NCI-H2107 treated with DMSO at 0.1 percent for 48 hours (cell line): ENCODE data around the gene IARS2.
"Not testable (repeated sequence)": the region's sequence is repeated elsewhere in the genome, so short reads cannot be mapped to it uniquely, and the experiment has no call there.

Experiments
- DNase-seq: peaks from one replicate; lab custom pipeline; 2025; ENCODE audit not compliant: unreplicated experiment; lab: John Stamatoyannopoulos, UW

The IARS2 gene

DNA sequence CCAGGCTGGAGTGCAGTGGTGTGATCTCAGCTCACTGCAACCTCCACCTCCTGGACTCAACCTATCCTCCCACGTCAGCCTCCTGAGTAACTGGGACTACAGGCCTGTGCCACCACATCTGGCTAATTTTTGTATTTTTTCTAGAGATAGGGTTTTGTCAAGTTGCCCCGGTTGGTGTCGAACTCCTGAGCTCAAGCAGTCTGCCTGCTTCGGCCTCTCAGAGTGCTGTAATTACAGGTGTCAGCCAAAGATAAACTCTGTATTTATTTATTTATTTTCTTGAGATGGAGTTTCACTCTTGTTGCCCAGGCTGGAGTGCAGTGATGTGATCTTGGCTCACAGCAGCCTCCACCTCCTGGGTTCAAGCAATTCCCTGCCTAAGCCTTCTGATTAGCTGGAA is 18.7 kb downstream of the IARS2 start:
- not testable (repeated sequence) for DNase-seq

DNA sequence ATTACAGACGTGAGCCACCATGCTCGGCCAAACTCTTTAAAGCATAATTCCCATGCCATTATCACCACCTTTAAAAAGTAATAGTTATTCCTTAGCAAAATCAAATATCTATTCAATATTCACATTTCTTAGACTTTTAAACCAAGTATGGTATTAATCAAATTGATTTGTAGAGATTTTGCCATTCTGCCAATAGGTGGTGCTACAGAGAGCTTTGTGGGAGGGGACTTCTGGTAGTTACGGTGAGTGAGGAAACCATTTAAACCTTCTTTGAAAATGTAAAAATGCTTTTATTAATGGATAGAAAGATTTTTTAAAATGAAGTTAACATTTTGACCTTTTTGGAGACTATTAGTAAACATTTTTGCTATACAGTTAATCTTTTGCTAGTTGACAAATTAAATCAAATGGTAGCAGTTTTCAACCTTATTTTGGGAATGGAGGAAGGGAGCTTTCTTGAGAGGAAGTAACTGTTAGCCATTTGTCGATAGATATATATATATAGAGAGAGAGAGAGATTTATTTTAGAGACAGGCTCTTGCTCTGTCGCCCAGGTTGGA is 19.3 kb downstream of the IARS2 start:
- no peak for DNase-seq

DNA sequence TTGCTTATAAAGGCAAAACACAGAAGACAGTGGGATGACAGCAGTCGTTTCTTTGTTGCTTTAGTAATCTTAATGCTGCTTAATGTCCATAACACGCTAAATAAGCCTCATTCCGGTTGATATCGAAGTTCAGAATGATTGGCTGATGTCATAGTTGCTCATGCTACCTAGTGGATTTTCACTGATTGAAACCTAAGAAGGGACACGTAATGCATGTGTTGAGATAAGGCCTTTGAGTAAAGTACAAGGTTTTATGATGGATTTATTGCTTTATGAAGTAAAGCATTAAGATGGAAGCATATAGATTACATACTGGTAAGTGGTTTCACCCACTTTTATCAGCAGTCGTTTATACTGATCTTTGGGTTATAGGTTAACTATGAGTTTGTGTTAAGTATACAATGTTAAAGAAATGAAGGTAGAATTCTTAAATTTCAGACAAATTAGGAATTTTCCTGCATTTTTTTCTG is 25.1 kb downstream of the IARS2 start:
- DNase-seq: no peak

DNA sequence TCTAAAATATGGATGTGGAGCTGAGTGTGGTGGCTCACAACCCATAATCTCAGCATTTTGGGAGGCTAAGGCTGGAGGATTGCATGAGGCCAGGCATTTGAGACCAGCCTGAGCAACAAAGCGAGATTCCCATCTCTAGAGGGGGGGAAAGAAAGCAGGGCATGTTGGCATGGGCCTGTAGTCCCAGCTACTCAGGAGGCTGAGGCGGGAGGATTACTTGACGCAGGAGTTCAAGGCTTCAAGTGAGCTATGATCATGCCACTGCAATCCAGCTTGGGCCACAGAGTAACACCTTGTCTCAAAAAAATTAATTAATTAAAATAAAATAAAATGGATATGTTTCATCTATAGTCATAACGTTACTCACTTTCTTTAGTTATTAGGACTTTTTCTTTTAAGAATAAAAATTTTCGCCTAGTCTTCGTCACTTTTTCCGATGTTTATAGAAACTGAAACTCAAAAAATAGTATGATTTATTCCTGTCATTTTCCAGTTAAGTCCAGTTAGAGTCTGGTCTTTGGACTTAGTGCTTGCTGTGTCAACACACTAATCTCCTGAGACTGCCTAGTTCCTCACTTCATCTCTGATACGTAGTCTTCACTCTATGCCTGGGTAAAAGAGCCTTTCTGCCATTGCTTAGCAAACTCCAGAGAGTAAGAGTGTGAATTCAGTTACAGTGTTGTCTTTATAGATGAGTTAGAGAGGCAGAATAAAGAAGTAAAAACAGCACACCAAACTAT is 28.0 kb downstream of the IARS2 start:
- no peak for DNase-seq

DNA sequence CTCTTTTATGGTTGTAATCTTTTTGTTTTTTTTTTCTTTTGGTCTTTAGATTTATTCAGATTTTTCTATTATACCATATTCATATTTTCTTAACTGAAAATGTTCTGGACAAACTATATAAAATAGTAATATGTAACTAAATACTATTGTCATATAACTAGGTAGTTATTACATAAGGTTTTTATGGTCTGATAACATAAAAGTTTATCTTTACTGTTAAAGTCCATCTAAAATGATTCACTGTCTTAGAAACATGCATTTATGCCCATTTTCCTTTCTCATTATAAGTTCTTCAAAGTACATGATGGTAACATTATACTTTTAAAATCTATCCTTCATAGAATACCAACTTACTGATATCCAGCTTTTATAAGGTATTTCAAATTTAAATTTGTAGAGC is 29.1 kb downstream of the IARS2 start:
- DNase-seq: no peak

DNA sequence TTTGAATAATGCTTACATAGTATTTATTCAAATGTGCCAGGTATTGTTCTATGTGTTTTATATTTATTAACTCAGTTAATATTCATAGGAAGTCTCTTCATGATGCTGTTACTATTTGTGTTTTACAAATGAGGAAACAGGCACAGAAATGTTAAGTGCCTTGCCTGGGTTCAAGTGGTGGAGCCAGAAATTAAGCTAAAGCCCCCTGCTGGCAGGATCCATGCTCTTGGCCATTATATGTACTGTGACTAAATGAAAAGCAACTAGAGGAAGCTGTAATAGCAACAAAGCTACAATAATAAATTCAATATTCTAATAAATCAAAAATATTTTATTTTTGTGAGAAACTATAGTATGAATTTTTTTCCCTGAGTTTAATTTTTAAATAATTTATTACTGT is 30.0 kb downstream of the IARS2 start:
- DNase-seq: no peak

DNA sequence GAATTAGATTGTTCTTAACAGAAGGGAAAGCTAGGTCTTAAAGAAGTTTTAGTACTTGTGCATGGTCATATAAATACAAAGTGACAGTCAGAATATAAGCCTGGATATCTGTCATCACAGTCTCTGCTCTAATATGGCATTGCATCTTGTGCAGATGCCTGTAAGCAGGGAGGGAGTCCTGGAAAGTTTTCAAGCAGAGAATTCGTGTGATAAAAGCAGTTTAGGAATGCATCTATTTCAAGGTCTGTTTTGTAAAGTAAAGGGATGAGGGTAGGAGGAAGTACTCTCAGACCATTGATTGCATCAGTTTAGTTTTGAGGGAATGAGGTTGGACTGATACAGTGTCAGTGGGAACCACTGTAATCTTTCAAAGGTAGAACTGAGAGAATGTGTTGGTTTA is 30.6 kb downstream of the IARS2 start:
- DNase-seq: no peak

DNA sequence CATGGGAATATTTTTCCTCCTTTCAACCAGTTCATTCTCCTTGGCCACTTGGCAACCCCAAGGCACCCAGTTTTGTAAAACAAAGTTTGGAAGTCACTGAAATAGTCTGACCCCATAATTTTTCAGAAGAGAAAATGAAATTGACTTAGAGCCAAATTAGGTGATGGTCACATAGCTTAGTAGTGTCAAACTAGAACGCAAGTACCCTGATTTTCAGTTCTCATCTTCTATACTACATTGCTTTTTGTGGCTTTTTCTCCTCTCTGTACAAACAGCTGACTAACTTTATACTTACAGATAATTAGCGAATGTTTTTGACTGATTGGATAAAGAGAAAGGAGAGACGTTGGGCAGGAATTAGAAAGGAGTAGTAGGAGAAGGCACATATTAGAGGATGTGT is 33.1 kb downstream of the IARS2 start:
- no peak for DNase-seq

DNA sequence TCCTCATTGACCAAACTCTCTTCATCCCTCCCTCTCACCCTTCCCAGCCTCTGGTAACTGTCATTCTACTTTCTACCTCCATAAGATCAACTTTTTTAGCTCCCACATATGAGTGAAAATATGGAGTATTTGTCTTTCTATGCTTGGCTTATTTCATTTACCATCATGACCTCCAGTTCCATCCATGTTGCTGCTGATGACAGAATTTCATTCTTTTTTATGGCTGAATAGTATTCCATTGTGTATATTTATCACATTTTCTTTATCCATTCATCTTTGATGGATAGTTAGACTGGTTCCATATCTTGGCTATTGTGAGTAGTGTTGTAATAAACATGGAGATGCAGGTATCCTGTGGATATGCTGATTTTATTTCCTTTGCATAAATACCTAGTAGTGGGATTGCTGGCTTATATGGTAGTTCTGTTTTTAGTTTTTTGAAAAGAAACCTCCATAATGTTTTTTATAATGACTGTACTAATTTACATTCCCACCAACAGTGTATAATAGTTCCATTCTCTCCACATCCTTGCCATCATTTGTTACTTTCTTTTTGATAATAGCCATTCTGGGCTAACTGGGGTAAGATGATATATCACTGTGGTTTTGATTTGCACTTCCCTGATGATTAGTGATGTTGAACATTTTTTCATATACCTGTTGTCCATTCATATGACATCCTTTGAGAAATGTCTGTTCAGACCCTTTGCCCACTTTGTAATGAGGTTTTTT is 35.7 kb downstream of the IARS2 start:
- no peak for DNase-seq

DNA sequence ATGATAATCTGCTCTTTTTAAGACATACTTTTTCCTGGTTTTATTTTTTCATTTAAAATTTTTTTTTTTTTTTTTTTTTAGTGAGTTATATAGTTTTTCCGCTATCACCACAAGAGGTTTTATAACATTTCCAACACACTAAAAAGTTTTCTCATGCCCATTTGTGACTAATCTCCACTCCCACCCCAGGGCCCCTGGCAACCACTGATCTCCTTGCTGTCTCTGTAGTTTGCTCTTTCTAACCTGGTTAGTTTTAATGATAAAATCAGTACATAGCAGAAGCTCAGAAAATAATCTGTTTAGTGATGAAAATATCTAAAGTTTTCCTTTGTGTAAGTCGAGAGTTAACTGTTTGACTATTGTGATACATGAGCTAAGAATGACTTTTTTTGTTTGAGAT is 41.8 kb downstream of the IARS2 start:
- DNase-seq: no peak

DNA sequence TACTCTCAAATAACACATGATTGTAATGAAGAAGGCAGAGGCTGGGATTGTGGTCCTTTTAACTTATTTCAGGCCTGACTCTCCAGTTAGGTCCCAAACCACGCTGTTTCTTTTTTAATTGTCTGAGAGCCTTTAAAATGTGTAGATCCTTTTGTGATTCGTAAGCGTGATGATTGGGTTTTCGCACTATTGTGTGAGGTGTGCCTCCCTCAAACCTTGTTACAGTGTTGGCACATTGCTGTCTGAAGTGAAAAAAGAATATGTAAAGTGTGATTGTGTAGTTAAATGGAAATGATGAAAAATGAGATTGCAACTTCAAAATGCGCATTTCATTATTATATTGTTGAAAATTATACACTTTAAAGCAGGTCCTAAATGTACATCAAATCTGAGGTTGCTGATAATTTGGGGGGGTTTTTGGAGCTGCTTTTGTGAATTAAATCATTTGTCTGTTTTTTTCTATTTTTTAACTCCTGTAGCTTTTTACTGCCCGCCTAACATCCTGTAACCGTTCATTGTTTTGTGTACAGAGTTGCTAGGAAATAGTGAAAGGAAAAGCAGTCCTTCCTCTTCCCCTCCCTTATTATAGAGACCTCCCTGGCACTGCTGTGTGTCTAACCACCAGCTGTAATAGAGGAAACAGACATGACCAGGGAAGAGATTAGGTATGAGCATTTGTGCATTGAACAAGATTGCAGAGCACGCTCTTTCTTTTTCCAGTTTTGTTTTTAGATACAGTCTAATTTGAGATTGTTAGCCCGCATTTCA is 43.3 kb downstream of the IARS2 start:
- DNase-seq: no peak

DNA sequence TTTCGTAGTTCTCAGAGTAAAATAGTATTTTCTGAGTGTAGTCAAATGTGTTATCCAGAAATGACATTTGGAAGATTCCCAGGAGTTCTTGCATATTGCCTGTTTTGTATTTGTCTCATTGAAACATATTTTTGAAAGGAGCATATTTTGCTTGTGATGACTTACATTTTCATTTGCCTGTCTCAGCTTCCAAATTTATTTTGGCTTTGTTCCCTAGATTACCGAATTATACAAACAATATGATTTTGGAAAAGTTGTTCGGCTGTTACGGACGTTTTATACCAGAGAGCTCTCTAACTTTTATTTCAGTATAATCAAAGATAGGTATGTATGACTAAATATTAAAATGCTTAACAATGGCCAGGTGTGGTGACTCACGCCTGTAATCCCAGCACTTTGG is 46.0 kb downstream of the IARS2 start:
- no peak for DNase-seq

DNA sequence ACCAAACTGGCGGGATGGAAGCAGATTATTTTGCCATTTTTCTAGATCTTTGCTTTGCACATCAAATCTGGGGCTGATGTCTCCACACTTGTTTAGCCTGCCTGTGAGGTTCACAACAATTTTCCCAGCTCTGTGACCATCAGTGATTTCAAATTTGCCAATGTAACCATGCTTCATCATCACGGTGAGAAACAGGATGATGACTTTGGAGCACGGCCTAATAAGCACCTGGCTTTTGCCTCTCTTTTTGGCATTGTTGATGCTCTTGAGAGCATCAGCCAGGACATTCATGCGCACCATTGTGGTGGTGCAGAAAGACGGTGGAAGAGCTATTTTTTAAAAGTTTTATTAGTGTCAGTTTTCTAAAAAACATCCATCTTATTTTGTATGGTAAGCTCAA is 50.1 kb downstream of the IARS2 start:
- DNase-seq: no peak

DNA sequence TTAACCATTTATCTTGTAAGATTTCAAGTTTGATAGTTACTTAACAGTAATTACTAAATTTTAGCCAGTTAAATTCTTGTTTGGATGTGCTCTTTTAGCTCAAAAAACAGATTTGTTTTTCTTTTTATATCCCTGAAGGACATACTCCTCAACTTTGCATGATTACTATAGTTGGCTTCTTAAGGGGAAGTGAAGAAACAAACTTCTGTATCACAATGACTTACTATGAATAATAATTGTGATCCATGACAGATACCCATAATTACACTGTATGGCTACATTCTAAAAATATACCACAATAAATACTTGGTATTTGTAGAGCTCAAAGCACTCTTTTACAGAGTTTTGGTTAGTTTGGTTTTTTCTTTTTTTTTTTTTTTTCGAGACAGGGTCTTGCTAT is 55.8 kb downstream of the IARS2 start:
- DNase-seq: no peak

DNA sequence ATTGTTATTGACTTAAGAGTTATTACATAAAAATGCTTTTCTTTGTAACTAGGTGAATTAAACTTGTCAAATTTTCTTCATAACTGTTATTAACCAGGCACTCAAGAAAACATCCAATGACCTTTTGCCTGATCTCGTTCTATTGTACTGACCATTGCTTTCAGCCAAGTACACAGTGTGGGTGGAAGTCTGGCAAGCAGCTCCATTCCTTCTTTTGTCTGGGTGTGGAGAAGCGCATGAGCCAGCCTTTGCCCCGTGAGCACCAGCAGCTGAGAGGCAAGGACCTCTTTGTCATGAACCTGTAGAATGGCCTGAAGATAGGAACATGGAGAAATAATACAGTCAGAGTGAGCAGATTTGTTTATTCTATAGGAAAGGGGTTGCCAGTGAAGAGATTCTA is 57.5 kb downstream of the IARS2 start:
- no peak for DNase-seq

DNA sequence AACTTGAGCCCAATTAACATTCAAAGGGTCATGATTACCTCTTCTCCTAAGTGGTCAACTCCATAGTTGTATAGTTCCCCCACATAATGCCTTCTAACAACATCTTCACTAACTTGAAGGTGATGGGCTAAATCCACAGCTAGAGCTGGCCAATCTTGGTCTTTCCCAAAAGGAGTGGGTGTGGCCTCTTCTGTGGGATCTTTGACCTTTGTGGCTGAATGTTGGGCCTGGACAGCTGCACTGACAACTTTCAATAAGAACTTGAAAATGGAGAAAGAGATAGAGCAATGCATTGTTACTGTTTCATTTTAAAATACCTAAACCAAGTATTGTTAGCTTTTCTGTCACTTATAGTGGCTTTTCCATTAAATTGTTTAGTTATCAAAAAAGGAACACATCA is 59.2 kb downstream of the IARS2 start:
- DNase-seq: no peak

DNA sequence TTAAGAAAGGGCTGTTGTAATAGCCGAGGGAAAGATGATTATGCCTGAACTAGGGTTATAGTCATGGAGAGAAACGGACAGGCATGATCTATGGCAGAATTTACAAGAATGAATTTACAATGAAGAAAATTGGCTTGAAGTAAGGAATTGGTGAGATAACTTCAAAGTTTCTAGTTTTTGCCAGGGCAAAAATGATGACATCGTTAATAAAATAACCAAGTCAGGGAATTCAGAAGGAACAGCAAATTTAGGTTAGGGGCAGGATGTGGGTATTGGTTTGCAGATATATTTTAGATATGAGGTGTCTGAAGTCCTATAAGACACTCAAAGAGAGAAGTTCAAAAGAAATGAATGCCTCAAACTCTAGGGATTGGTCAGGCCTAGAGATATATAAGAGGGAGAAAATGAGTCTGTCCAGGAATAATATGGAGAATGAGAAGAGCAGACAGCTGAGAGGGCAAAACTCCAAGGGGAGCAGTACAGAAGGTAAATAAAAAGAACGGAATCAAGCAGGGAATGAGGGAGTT is 62.8 kb downstream of the IARS2 start:
- no peak for DNase-seq

DNA sequence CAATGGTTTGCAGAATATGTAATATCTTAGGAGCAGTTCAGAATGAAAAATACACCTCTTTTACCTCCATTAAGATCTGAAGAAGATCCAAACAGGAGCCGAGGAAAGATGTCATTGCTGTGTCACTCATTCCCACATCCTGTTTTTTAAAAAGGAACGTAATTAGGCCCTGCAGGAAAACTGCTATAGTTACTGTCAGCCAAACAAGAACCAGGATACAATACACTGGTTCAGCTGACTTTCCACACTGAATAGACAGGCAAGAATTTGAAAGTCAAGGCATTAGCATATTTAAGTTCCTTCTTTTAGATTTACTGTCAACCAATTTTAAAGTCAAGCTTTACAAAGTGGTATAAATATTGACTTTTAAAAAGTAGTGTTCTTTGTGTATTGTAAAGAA is 63.8 kb downstream of the IARS2 start:
- no peak for DNase-seq

DNA sequence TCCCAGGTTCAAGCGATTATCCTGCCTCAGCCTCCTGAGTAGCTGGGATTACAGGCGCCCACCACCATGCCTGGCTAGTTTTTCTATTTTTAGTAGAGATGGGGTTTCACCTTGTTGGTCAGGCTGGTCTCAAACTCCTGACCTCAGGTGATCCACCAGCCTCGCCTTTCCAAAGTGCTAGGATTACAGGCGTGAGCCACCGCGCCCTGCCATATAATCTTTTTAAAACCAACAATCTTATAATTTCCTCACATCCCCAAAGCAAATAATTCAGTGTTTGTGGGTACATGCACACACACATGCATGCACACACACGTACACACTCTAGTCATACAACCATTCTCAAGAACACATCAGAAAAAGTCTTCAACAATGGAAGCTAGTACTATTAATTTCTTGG is 64.6 kb downstream of the IARS2 start:
- DNase-seq: not testable (repeated sequence)

DNA sequence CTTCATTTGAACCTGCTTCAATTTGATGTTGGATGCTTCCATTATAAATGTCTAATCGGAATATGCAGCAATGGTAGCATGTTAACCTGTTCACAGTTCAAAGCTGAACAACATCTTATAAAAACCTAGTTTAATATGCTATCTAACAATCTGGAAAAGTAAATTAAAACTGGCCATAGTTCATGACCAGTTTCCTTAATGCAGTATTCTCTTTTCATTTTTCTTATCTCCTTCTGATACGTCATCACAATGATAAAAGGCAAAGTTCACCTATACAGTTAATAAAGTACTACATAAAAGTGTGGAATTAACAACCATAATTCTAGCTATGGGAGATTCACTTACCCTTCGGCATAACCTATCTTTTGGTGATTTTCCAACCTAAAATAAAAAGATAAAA is 65.1 kb downstream of the IARS2 start:
- DNase-seq: no peak

DNA sequence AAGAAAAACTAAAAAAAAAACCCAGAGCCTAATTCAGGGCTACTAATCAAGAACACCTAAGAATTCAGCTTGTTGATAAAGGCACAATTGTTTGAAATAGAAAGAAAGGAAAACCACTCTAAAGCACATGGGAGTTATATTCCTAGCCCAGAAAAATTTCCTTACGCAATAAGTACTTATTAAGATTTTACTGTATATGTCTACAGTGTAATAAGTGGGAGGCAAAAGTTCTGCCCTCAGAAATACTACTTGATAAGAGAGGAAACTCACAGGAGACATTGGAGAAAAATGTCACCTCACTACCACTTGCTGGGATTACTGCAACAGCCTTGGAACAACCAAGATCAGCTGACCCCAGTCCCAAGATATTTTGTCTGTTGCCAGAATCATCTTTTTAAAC is 66.1 kb downstream of the IARS2 start:
- no peak for DNase-seq
